Measurements from ENCODE around the gene ATP6V1C2.
"Not testable (repeated sequence)": the region's sequence is repeated elsewhere in the genome, so short reads cannot be mapped to it uniquely, and the experiment has no call there.

The ATP6V1C2 gene

DNA sequence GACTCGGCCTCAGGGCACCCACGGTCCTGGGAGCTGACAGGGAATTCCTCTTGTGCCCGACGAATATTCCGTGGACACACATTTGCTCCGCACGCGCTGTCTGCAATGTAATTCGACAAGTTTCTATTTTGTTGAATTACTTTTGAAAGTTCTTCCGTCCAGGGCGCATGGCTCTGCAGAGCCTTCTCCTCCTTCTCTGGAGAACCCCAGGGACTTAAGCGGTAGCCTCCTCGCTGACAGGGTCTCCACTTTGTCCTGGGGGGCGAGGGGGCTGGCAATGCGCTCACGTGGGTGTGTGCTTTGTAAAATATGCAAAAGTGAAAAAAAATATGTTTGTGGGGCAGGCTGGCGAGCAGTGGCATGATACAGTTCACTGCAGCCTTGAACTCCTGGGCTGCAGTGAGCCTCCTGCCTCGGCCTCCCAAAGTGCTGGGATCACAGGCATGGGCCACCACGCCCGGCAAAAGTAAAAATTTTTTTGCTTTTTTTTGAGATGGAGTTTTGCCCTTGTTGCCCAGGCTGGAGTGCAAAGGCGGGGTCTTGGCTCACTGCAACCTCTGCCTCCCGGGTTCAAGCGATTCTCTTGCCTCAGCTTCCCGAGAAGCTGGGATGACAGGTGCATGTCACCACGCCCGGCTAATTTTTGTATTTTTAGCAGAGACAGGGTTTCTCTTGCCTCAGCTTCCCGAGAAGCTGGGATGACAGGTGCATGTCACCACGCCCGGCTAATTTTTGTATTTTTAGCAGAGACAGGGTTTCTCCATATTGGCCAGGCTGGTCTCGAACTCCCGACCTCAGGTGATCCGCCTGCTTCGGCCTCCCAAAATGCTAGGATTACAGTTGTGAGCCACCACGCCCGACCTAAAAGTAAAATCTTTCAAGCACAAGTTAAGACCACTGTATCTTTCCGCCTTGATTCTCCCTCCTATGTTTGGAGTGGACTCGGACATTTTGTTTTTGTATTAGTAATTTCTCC lies 92.0 kb downstream of the ATP6V1C2 start:
- not testable (repeated sequence) for DNase-seq (ENCODE audit: low spot score)

DNA sequence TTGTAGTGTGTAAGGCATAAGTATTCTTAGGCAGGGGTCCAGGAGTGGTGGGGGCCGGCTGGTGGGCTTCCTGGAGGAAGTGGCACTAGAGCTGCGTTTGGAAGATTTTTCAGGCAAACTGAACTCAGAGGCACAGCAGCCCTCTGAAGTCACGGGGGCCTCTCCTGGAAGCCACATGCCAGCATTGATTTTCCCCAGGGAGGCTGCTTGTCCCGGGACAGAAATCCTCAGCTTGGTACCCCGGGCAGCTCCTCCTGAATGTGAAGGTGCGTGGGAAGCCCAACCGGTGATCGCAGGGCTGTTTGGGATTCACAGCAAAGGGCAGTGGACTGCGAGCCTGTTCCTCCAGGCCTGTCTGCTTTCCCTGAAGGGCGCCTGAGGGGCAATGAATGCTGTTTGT lies 92.7 kb downstream of the ATP6V1C2 start:
- no peak for DNase-seq (ENCODE audit: low spot score)

DNA sequence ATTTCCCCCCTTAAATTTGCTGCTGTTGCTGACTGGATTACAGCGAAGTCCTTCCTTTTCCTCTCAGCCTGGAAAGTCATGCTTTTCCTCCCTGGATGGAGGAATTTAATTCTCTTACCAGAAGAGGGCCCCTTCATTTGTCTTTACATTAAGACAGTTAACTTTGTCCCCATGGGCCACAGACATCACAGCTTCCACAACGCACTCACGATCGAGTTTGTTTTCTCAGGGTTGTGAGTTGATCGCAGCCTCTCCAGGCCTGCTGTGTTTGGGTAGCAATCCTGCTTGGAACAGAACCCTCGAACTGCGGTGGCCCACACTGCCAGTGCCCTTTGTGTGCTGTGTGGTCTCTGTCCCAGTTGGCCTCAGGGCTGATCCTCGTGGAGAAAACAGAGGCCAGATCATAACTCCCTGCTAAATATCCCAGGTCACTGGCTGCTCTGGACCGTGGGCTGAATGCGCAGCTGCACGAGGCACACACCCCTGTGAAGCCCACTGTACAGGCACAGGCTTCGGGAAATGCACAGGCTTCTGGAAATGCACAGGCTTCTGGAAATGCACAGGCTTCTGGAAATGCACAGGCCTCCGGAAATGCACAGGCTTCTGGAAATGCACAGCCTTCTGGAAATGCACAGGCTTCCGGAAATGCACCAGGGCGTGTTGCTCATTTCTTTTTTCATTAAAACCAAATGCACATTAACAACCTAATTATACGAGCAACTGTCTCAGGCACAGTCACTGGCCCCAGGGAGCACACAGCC lies 93.3 kb downstream of the ATP6V1C2 start:
- no peak for DNase-seq (ENCODE audit: low spot score)

DNA sequence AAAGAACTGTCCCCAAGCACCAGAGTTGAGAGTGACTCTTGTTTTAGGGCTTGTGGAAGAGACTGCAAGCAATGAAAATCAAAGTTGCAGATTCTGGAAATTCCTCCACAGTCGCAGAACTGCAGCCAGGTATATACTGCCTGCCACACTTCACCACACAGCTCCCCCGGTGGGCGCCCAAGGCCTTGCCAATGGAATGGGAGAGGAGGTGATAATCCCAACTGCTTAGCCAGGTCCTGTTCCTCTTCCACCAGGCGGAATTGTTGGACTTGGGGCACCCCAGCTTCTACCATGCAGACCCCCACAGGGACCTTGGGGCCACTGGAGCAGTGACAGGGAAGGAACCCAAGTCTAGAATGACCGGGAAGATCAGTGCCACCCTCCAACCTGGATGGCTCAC lies 96.0 kb downstream of the ATP6V1C2 start:
- no peak for DNase-seq (ENCODE audit: low spot score)

DNA sequence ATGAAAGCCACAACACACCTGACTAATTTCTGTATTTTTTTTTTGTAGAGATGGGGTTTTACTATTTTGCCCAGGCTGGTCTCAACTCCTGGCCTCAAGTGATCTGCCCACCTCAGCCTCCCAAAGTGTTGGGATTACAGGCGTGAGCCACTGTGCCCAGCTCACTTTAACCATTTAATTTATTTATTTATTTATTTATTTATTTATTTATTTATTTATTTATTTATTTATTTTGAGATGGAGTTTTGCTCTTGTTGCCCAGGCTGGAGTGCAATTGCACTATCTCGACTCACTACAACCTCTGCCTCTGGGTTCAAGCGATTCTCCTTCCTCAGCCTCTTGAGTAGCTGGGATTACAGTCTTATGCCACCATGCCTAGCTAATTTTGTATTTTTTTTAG lies 96.9 kb downstream of the ATP6V1C2 start:
- DNase-seq (ENCODE audit: low spot score): not testable (repeated sequence)

DNA sequence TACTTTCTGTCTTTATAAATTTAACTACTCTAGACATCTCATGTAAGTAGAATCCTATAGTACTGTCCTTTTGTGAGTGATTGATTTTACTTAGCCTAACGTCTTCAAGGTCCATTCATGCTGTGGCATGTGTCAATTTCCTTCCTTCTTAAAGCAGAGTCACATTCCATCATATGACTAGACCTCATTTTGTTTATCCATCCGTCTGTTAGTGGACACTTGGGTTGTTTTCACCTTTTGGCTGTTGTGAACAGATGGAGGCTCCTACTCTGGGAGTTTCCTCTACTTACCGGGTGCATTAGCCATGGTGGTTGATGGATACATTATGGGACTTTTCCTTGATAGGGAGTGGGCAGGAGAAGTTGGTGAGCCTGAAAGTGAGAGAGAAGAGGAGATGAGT lies 97.6 kb downstream of the ATP6V1C2 start:
- DNase-seq (ENCODE audit: low spot score): no peak

DNA sequence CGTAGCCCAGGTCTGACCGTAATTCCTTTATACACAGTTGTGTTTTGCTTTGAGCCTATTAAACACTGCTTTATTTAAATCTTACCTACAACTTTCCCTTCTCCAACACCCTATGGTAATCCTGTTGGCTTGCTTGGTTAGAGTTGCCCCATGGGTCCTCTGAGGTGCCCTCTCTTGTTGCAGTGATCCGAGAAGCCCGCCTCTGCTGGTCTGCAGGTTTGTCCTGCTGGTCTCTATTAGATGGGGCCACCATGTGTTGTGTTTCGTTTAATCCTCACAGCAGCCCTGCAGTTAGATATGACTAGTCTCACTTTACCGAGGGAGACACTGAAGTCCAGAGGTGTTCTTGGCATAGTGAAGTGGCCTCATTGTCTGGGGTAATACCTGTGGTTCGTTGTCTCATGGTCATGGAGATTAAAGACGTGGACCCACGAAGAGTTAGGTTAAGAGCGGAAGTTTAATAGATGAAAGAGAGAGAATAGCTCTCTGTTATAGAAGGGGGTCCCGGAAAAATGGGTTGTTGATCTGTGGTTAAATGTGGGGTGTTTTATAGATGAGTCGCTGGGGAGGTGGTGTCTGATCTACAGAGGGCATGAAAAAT lies 98.4 kb downstream of the ATP6V1C2 start:
- no peak for DNase-seq (ENCODE audit: low spot score)

DNA sequence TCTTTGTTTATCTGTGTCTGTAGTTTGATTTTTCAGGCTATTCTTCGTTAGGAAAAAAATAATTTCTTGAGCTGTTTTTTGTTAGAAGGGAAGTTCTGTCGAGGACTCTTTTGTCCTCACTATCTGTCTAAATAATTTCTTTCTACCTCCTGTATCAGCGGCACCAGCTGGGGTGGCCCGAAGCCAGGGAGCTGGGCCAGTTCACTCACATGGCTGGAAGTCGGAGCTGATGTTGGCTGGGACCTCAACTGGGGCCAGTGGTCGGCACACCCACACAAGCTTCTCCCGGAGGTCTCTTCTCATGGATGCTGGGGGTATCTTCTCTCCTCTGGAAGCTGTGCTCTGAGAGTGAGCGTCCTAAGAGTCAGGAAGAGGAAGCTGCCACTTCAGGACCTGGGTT lies 99.1 kb downstream of the ATP6V1C2 start:
- DNase-seq (ENCODE audit: low spot score): no peak

DNA sequence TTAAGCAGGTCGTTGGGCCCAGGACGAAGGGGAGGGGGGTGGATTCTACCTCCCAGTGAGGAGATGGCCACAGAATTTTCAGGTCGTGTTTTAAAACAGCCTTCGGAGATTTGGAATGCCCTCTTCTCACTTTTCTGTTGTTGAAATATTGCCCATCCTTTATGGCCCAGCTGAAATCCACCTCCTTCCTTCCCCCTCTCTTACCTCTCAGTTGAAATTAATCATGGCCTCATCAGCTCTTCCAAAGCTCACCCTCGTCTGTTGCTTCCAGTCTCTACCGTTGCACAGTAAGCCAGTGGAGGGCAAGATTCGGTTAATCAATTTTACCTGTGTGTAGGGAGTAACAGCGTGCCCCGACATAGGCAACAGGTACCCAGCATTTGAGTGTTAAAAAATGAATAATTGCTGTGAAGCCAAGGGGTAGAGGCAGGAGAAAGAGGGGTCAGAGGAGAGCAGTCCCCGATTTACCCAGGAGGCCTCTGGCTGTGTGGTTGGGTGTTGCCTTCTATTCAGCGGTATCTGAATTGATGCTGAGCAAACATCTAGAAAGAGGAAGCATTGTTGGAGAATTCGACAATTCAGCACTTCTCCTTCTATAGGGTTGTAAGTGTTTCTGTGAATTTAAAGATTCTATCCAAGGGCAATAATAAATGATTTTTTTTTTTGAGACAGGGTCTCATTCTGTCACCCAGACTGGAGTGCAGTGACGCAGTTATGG lies 99.7 kb downstream of the ATP6V1C2 start:
- no peak for DNase-seq (ENCODE audit: low spot score)

DNA sequence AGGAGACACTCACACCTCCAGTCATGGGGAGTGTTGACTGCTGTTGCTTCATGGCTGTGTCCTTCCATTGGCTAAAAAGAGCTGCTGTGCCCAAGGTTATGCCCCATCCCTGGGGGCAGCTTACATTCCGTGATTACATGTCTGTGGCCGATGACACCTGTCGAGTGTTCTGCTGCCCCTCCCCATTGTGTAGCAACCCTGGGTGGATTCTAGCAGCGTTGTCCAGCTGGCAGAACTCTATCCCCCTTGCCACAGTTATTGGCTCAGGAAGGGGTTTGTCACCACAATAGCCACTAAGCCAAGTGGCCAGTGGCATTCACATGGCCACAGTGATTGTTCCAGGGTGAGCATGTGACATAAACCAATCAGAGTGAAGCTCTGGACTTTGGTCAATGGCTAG lies 102.8 kb downstream of the ATP6V1C2 start:
- DNase-seq (ENCODE audit: low spot score): no peak

DNA sequence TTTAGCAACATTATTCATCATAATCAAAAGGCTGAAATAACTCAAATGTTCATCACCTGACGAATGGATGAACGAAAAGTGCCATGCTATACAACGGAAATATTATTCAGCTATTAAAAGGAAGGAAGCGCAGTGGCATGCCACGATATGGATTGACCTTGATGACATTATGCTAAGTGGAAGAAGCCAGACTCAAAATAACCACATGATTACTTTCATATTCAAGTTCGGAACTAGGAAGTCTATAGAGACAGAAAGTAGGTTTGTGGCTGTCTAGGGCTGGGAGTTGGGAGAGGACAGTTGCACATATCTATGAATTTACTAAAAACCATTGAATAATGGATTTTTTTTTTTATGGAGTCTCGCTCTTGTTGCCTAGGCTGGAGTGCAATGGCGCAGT lies 104.6 kb downstream of the ATP6V1C2 start:
- DNase-seq (ENCODE audit: low spot score): no peak

DNA sequence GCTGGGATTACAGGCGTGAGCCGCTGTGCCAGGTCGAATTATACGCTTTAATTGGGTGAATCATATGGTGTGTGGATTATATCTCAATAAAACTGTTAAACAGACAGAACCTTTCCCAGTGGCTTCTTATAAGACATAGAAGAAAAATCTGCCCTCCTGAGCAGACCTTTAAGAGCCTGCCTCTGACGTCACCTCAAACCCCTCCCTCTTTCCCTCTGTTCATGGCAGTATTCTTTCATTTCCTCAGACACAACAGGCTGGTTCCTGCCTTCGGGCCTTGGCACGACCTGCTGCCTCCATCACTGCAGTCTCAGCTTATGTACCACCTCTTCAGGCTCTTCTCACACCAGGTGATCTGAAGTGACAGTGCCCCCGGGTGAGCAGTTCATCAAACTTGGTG lies 105.2 kb downstream of the ATP6V1C2 start:
- DNase-seq (ENCODE audit: low spot score): no peak

DNA sequence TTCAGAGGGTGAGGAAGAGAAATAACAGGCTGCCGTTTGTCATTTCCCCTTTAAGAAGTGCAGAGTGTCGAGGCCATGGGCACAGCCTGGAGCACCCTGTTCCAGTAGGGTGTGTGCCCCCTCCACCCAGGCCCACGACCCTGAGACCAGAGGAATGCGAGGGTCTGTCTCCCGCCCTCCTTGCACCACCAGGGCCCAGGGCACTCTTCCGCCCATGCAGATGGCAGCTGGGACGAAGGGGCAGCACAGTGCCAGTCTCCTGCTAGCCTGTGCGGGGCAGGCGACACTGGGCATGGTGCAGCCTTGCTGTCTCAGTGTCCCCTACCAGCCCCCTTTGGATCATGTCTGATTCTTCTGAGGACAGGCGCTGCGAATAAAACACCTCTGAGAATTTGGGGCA lies 106.9 kb downstream of the ATP6V1C2 start:
- DNase-seq (ENCODE audit: low spot score): no peak

DNA sequence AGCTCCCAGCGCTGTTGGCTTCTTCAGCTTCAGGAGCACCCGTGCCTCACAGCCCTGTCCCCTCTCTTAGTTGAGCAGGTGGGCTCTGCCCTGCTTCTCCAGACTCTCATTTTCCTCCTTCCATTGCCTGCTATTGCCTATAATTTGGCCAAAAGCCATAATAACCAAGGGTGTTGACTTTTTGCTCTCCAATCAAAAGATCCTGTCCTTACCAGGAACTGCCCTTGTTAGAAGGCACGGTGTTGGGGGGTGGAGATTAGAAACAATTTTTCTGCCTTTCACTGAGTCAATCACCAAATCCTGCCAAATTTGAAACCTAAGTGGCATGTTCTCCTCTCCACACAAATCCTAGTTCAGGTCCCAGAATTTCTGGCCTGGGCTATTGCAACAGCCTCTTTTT lies 107.9 kb downstream of the ATP6V1C2 start:
- DNase-seq (ENCODE audit: low spot score): no peak

DNA sequence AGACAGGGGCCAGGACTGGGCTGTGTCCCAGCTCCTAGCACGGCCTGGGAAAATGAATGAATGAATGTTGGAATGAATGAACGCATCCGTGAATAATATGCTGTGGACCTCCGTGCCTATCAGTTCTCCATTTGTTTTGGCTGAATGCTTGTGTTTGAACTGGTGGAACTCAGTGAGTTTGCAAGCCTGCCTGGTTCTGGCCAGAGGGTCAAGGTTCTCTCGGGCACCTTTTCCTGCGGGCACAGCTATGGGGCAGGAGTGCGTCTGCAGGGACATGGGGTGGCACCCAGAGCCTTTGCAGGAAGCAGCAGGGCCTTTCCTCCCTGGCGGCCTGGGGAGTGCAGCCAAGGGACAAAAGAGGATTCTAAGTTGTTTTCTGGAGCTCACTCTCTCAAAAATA lies 108.8 kb downstream of the ATP6V1C2 start:
- DNase-seq (ENCODE audit: low spot score): no peak

DNA sequence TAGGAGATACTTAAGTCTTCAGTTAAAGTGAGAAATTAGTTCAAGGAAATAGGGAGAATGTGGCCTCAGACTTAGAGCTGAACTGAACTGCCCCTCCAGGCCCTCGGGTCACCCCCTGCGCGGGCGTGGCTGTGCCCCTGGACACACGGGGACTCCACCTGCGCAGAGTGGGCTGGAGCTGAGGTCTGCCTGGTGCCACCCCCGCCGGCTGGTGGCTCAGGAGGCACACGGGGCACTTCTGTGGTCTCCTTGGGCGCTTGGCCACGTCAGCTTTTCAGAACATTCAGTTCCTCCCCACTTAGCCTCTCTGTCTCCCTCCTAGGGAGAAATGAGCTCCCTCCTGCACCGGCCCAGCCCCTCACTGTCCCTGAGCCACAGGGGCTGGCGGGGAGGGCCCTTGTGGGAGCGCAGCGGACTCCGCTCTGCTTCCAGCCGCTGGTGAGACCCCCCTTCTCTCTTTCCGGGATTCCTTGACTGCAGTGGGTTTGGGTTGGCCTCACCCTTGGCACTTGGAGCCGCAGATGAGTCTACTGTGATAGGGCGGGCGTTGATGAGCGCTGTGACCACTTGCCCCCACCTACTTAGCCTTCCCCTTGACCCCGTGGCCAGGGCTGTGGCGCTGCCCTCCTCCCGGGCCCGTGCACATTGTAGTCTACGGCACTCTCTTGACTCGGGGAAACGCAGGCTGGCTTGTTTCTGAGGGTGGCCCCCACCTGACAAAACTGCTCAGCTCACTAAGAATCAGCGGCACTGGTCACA lies 109.4 kb downstream of the ATP6V1C2 start:
- DNase-seq (ENCODE audit: low spot score): no peak

DNA sequence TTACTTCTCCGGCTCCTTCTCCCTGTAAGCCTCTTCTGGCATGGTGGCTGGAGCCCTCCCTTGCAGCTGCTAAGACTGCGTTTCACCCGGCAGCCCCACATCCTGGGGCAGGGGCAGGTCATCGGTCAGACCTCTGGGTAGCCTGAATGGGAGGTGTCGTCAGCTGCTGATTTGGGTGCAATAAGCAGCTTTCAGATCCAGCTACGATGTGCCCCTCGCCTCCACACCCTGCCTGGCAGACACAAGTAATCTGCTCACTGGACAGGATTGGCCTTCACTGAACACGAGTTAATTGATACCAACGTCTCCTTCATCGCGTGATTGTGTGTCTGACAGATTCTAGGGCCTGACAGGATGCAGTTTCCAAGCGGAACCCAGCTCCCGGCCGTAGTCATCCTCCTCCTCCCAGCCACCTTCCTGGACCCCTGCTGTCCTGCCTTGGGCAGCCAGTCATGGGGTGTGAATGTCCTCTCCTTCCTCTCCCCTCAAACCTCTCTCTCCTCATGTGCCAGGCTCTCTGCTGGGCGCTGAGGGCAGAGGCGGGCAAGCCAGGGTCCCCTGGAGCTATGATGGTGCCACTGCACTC lies 110.1 kb downstream of the ATP6V1C2 start:
- no peak for DNase-seq (ENCODE audit: low spot score)

DNA sequence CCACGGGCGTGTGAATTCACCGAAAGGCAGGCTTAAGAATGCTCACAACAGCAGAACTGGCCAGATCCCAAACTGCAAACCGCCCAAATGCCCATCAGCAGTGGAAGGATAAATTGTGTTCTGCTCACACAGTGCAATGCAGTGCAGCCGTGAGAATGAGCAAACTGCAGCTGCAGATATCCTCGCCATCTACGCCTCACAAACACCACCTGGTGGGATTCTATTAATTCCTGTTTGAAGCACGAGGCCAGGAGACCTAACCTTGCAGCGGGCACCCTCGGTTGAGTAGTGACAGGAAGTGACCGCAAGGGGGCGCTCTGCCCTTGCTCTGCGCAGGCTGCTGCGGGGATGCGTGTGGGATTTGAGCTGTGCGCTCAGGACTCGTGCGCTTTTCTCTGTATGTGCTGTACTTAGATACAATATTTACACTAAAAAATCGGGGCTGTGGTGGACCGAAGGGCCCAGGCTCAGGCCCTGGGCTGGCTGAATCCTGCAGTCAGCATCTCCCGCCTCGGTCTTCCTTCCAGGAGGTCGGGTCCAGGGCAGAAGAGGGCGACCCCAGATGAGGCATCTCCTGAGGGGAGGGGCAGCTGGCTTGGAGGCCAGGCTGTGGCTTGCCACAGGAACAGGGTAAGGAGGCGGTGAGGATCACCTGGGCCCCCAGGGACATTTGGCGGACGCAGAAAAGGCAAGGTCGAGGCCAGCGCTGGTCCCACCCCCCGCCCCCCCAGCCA lies 110.9 kb downstream of the ATP6V1C2 start:
- DNase-seq (ENCODE audit: low spot score): peak; percentile 93

DNA sequence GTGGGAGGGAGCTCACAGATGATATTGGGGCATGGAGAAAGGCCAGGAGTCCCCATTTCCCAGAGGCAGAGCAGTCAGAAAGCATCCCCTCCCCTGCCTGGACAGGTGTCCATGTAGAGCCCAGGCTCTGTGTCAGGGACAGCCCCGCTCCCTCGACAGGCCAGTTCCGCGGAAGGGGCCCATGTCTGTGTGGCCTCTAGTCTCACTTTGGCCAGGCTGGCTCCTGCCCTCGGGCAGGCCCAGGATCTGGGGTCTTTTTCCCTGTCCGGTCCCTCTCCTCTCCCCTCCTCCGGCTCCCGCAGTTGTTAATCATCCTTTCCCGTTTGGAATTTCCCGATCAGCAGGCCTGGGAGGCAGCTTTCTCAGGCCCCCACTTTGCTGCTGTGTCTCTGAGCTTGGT lies 111.6 kb downstream of the ATP6V1C2 start:
- DNase-seq (ENCODE audit: low spot score): no peak

DNA sequence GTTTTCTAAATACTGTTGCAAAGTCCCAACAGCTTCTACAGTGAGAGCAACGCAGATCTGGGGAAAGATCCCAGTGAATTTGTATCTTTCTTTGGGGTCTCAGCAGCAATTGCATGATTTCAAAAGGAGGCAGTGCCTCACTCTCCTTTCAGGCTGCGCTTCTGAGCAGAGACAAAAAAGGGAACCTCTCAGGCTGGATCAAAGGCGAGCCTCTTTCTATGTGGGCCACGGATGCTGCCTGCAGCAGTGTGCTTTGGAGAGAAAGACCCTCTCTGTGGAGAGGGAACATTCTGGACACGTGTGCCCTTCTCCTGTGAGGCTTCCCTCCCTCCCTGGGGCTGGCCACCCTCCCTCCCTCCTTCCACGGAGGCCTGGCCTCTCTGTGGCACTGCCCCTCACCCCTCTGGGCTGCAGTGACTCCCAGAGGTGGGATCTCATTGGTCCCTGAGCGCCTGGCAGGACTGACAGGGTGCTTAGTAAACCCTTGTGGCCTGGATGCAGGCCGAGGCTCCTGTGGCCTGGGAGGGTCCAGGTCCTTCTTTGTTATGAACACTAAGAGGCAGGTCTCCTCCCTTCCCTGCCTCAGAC lies 112.7 kb downstream of the ATP6V1C2 start:
- DNase-seq (ENCODE audit: low spot score): no peak

All from AG08396 (cell line).